GM19043 (cell line): ENCODE data around the gene ADAMTS6.

Source experiments
- ATAC-seq: cut with Tn5 transposase; IDR thresholded peaks from one replicate; pipeline ENCODE4 v1.9.1; 2021; ENCODE audit warnings: low read depth; ENCODE audit not compliant: unreplicated experiment

ADAMTS6 gene

GRCh38 chr5:65474130-65474711 lies 7.5 kb downstream of the ADAMTS6 start:
- ATAC-seq, result no peak

- ATAC-seq, result no peak
Measured at GRCh38 chr5:65468633-65469032, 13.1 kb downstream of the ADAMTS6 start.

- no peak for ATAC-seq
Measured at GRCh38 chr5:65462139-65462705, 19.5 kb downstream of the ADAMTS6 start.

GRCh38 chr5:65461490-65461889 lies 20.2 kb downstream of the ADAMTS6 start:
- no peak for ATAC-seq

GRCh38 chr5:65459995-65460394 lies 21.7 kb downstream of the ADAMTS6 start:
- ATAC-seq, result no peak

- ATAC-seq, result no peak
Measured at GRCh38 chr5:65455064-65455463, 26.7 kb downstream of the ADAMTS6 start.

GRCh38 chr5:65451436-65451835 lies 30.3 kb downstream of the ADAMTS6 start:
- no peak for ATAC-seq

- no peak for ATAC-seq
Measured at GRCh38 chr5:65446682-65447081, 35.0 kb downstream of the ADAMTS6 start.

GRCh38 chr5:65441800-65442199 lies 39.9 kb downstream of the ADAMTS6 start:
- no peak for ATAC-seq

- no peak for ATAC-seq
Measured at GRCh38 chr5:65440456-65440855, 41.3 kb downstream of the ADAMTS6 start.

GRCh38 chr5:65434122-65434521 lies 47.6 kb downstream of the ADAMTS6 start:
- no peak for ATAC-seq

GRCh38 chr5:65426656-65427055 lies 55.1 kb downstream of the ADAMTS6 start:
- no peak for ATAC-seq

GRCh38 chr5:65423623-65424022 lies 58.1 kb downstream of the ADAMTS6 start:
- ATAC-seq, result no peak

GRCh38 chr5:65418661-65419060 lies 63.1 kb downstream of the ADAMTS6 start:
- ATAC-seq, result no peak

- no peak for ATAC-seq
Measured at GRCh38 chr5:65413822-65414221, 67.9 kb downstream of the ADAMTS6 start.

- ATAC-seq, result no peak
Measured at GRCh38 chr5:65412842-65413241, 68.9 kb downstream of the ADAMTS6 start.

- ATAC-seq, result no peak
Measured at GRCh38 chr5:65411356-65411755, 70.4 kb downstream of the ADAMTS6 start.

GRCh38 chr5:65395526-65396155 lies 86.1 kb downstream of the ADAMTS6 start:
- no peak for ATAC-seq

GRCh38 chr5:65394087-65394486 lies 87.6 kb downstream of the ADAMTS6 start:
- ATAC-seq, result no peak

GRCh38 chr5:65391591-65391990 lies 90.1 kb downstream of the ADAMTS6 start:
- no peak for ATAC-seq

- ATAC-seq, result no peak
Measured at GRCh38 chr5:65390208-65390607, 91.5 kb downstream of the ADAMTS6 start.

GRCh38 chr5:65383859-65384258 lies 97.9 kb downstream of the ADAMTS6 start:
- ATAC-seq, result no peak
